GM19239 (cell line): ENCODE measurements around the gene PLAAT4.

Experiments used
- DNase-seq: peaks from one replicate; pipeline ENCODE4 v3.0.0; 2011; ENCODE audit warnings: low spot score; ENCODE audit not compliant: insufficient read length
- FAIRE-seq: peaks from 2 replicates; lab custom pipeline; 2011; peaks lifted over from hg19 to GRCh38; lab: Jason Lieb, UNC

Gene PLAAT4, protein sequence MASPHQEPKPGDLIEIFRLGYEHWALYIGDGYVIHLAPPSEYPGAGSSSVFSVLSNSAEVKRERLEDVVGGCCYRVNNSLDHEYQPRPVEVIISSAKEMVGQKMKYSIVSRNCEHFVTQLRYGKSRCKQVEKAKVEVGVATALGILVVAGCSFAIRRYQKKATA

DNA sequence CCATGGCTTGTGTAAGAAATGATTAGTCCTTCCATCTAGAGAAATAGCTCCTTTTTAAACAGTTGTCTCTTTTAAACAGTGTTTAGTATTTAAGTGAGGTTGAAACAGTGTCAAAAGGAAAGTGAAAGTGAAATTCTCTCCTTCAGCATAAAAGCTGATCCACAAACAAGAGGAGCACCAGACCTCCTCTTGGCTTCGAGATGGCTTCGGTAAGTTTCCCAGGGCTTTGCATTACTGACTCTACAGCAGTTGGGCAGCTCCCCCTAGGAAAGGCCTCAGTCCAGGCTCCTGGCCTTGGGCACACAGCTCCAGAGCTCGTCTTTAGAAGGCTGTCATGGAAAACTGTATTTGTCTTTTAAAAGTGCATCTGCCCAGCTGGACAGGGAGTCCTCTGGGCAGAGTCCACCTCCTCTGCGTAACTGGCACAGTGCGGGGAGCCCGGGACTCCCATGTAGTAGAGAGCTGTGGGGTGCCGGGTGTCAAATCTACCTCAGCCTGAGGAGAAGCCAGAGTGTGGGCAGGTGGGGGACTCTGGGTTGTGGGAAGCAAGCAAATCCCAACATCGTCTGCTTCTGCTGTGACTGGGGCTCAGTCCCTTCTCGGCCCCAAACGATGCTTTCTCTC lies at the start of gene PLAAT4:
TSS of gene PLAAT4 (plus strand) at position 140 of the 624 bp plus-strand sequence. CDS start at position 201, 61 bp downstream.
- FAIRE-seq = peak; percentile 85
- peak; percentile 56 for DNase-seq

GRCh38 chr11:63488789-63489188 lies 47.8 kb upstream of the PLAAT4 start:
- no peak for FAIRE-seq
- DNase-seq = no peak

- no peak for DNase-seq
- FAIRE-seq = no peak
Measured at GRCh38 chr11:63489879-63490278, 46.7 kb upstream of the PLAAT4 start.

- FAIRE-seq = no peak
Measured at GRCh38 chr11:63490551-63491239, 45.9 kb upstream of the PLAAT4 start, which contains the start of gene PLAAT5. TSS of gene PLAAT5 (minus strand) at chr11:63491167. CDS start at chr11:63491034, 133 bp downstream.

GRCh38 chr11:63491240-63491587 lies 45.4 kb upstream of the PLAAT4 start:
- no peak for FAIRE-seq

More at GRCh38 chr11:63490551-63491239, 45.9 kb upstream of the PLAAT4 start, which contains the start of gene PLAAT5:
- DNase-seq = no peak

GRCh38 chr11:63491636-63492372 lies 44.8 kb upstream of the PLAAT4 start:
- no peak for FAIRE-seq
- no peak for DNase-seq

More at GRCh38 chr11:63491240-63491587, 45.4 kb upstream of the PLAAT4 start:
- DNase-seq = no peak

DNA sequence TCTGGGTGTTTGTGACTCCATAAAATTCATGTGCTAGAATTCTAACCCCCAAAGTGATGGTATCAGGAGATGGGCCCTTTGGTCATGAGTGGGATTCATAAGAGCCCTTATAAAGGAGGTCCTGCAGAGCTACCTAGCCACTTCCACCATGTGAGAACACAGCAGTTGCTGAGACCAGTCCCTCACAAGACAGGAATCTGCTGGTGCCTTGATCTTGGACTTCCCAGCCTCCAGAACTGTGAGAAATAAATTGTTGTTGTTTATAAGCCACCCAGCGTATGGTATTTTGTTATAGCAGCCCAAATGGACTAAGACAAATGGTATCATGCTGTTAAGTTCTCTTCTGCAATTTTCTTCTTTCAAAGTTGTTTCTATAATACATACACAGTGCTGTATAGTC lies 44.2 kb upstream of the PLAAT4 start:
- FAIRE-seq = no peak

DNA sequence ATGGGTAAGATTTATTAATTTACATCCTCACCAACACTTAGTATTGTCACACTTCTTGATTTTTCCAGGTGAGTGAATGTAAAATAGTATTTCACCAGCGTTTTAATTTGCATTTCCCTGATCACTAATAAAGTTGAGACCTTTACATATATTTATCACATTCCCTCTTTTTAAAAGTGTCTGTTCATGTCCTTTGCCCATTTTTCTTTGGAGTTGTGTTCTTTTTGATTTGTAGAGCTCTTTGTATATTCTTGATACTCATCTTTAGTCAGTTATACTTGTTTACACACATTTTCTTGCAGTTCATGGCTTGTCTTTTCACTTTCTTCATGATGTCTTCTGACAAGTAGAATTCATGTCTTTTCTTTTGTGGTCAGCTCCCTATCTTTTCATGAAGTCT lies 43.5 kb upstream of the PLAAT4 start:
- no peak for FAIRE-seq
- DNase-seq = no peak

More for the DNA sequence above, 44.2 kb upstream of the PLAAT4 start:
- DNase-seq = no peak

GRCh38 chr11:63494975-63495374 lies 41.6 kb upstream of the PLAAT4 start:
- FAIRE-seq (no peak), DNase-seq (no peak)

- FAIRE-seq (no peak), DNase-seq (no peak)
Measured at GRCh38 chr11:63499874-63500273, 36.7 kb upstream of the PLAAT4 start.

DNA sequence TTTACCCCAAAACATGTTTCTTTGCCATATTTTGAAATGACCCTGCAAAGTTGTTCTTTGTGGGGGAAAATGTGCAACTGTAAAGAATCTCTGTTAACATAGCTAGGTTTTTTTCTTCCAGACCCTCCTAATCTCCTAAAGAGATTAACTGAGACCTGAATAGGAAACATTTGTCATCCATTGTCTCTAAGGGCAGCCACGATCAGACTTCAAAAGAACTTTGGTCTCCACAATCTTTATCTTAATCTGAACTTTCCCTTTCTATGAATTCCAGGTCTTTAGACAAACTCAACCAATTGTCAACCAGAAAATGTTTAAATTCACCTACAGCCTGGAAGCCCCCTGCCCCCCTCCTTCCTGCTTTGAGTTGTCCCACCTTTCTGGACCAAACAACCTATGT lies 35.4 kb upstream of the PLAAT4 start:
- FAIRE-seq = no peak
- DNase-seq = no peak

DNA sequence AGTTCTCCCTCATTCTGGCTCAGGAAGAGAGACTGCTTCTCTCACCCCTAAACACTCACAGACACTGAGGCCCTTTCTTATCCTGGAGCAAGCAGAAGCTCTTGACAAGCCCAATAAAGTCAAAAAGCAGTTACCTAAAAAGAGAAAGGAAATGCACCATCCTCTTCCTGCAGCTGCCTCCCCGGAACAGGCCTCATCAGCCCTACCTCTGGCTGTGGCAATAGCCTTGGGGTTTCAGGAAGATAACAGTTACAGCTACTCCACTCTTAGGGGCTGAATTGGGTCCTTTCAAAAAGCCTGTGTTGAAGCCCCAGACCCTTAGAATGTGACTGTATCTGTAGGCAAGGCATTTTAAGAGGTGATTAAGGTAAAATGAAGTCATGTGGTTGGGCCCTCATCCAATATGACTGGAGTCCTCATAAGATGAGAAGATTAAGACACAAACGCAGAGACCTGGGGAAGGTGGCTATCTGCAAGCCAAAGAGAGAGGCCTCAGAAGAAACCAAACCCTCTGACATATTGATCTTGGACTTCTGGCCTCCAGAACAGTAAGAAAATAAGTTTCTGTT lies 34.3 kb upstream of the PLAAT4 start:
- FAIRE-seq (no peak), DNase-seq (no peak)

- FAIRE-seq = no peak
Measured at GRCh38 chr11:63503492-63503891, 33.1 kb upstream of the PLAAT4 start.

GRCh38 chr11:63504054-63504453 lies 32.6 kb upstream of the PLAAT4 start:
- DNase-seq (no peak), FAIRE-seq (no peak)

More at GRCh38 chr11:63503492-63503891, 33.1 kb upstream of the PLAAT4 start:
- DNase-seq = no peak

DNA sequence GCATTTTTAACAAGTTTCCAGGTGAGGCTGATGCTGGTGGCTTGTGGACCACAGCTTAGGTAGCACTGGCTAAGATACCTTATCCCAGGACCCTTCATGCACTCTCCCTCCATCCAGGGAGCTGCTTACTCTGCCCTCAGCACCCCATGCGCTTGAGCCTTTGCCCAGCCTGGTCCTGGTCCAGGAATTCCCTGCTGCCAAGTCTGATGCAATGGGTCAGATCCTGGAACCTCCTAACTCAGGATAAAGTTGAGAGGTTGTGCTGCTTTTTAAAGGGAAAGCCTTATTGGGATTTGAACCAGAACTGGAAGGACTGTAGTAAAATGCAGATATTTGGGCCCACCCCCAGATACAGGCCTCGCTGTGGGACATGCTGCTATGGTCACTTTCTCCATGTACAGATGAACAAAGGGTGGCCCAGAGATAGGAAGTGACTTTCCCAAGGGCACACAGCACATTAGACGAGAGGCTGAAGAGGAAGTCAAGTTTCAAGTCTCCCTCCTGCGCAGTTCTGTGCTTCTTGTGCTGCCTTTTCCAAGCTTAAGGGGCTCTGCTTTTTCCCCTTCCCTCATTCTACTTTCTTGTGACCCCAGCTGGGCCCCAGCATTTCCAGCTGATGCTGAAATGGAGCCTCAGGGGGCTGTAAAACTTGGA lies 31.5 kb upstream of the PLAAT4 start:
- DNase-seq (no peak), FAIRE-seq (peak; percentile 8)

DNA sequence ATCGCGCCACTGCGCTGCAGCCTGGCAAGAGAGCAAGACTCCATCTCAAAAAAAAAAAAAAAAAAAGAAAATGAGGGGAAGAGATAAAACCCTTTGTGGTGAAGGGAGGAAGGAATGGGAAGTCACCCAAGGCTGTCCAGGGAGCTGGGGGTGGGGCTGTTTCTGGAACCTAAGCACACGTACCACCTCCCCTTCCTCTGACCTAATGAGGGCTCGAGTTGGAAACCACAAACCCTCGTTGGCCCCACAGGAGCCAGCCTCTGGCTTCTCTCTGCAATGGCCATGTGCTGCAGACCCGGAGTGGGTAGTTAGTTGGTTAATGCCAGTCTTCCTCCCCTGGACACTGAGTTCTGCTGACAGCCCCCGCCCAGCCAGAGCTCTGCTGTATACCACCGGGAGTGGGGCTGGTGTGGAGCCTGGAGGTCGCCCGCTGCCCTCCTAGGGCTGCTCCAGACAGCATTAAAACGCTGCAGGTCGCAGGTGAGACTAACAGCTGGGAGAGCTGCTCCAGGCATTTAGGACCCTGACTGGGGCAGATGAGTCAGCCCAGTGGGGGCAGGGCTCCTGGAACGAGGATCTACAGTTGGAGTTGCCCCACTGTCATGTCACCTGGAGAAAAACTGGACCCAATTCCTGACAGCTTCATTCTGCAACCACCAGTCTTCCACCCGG lies 30.6 kb upstream of the PLAAT4 start, which contains the start of gene LGALS12:
TSS of gene LGALS12 (plus strand) at position 228 of the 672 bp plus-strand sequence. CDS start at position 603, 375 bp downstream.
- FAIRE-seq = no peak
- DNase-seq = no peak

GRCh38 chr11:63506876-63507275 lies 29.7 kb upstream of the PLAAT4 start:
- DNase-seq (no peak), FAIRE-seq (no peak)

DNA sequence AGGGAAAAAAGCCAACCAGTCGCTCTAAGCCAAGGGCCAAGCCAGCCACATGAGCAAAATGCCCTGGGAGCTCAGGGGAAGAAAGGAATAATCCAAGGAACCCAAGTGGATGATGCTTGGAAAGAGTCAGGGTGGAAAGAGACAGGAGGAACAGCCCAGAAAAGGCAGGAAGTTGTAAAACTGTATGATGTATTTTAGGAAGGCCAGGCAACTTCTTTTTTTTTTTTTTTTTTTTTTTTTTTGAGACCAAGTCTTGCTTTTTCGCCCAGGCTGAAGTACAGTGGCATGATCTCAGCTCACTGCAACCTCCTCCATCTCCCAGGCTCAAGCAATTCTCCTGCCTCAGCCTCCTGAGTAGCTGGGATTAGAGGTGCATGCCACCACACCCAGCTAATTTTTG lies 29.1 kb upstream of the PLAAT4 start:
- FAIRE-seq (no peak), DNase-seq (no peak)

GRCh38 chr11:63508009-63508408 lies 28.6 kb upstream of the PLAAT4 start:
- FAIRE-seq = no peak
- DNase-seq = no peak
